SU-DHL-6 (cell line): ENCODE data around the gene KLRC3.
"Not testable (repeated sequence)": the region's sequence is repeated elsewhere in the genome, so short reads cannot be mapped to it uniquely, and the experiment has no call there.

ENCODE experiments used
- CTCF ChIP-seq: fragments of 200-600 bp; sonication (generic); IDR thresholded peaks from one replicate; pipeline ENCODE4 v1.5.1; 2017; ENCODE audit warnings: antibody characterized with exemption, mild to moderate bottlenecking, low read length, moderate library complexity; ENCODE audit not compliant: insufficient read depth, poor library complexity, severe bottlenecking
- EZH2phosphoT487 ChIP-seq: fragments of 200-600 bp; sonication (generic), shearing (Covaris generic); conservative IDR thresholded peaks from 2 replicates; pipeline ENCODE4 v1.6.1; 2018; ENCODE audit warnings: mild to moderate bottlenecking, antibody characterized with exemption, low read length, moderate library complexity, mixed read lengths

DNA sequence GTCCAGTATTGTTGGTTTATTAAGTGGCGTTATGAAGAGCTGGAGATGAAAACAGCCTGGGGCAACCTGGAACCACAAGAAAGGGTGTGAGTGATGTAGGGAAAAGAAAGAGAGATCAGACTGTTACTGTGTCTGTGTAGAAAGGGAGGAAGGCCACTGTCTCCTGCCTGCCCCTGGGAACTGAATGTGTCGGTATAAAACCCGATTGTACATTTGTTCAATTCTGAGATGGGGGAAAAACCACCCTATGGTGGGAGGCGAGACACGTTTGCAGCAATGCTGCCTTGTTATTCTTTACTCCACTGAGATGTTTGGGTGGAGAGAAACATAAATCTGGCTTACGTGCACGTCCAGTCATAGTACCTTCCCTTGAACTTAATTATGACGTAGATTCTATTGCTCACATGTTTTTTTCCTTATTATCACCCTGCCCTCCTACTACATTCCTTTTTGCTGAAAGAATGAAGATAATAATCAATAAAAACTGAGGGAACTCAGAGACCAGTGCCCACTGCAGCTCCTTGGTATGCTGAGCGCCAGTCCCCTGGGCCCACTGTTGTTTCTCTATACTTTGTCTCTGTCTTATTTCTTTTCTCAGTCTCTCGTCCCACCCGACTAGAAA lies 25.8 kb downstream of the KLRC3 start:
- TF ChIP-seq CTCF, EZH2phosphoT487: not testable (repeated sequence)
